ENCODE measurements around the gene PLEKHF1. TPM values are rescaled to one million over a fixed set of nuclear protein-coding genes. Genes with fewer than 3 reads are reported as not detected.

PLEKHF1 gene
- total and polyA plus RNA-seq, 2 of the 8 experiments (the other 6 are each of a cell fraction or from before 2014, with no cell fraction given), result 11.1 to 18.4 TPM

DNA sequence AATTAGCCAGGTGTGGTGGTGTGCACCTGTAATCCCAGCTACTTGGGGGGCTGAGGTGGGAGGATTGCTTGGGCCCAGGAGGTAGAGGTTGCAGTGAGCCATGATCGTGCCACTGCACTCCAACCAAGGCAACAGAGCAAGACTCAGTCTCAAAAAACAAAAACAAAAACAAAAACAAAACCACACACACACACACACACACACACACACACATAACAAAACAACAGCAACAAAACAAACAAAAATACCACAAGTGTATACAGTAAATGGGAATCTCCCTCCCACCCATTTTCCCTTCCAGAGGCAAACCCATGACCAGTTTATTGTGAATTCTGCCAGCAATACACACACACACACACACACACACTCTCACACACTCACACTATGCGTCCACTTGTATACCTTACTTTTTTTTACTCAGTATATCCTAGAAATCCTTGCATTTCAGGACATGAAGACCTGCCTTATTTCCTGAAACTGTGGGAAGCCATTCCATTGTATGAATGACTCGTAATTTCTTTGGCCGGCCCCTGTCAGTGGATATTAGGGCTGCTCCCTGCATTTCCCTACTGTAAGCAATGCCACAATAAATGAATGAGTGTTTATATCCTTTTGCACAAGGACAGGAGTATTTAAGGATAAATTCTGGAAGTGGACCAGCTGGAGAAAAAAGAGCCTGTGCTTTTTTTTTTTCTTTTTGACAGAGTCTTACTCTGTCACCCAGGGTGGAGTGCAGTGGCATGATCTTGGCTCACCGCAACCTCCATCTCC is 6.9 kb upstream of the PLEKHF1 start (continued):
- no peak for TF ChIP-seq CHD7 (IDR thresholded peaks at IDR 0.05; ENCODE audit: insufficient replicate concordance, low read length)
- TF ChIP-seq NRF1 (IDR thresholded peaks at IDR 0.05; ENCODE audit: low read depth, low read length), result no peak

Measured in H1 (cell line).